Measurements from ENCODE around the gene CREB3L1. TPM values are rescaled to one million over a fixed set of nuclear protein-coding genes. Genes with fewer than 3 reads are reported as not detected.
"Not testable (repeated sequence)": the region's sequence is repeated elsewhere in the genome, so short reads cannot be mapped to it uniquely, and the experiment has no call there.

The CREB3L1 gene
- total RNA-seq, 2 donors from 2014 or later: 8.8 to 9.9 TPM

GRCh38 chr11:46299451-46299961 lies 22.0 kb downstream of the CREB3L1 start:
- Mint-ChIP-seq H3K9me3 (no peaks in the 10 kb centered on the region), H3K27me3 (ENCODE audit: insufficient read depth) (no peaks in the 10 kb centered on the region), H3K36me3 (ENCODE audit: low read depth) (peaks cover 10% of the 10 kb centered on the region), H3K4me3 (no peak overlapping the region), H3K4me1 (peaks cover 15% of the 10 kb centered on the region), H3K27ac (no peak overlapping the region)
- no peaks in the 10 kb centered on the region for H3K9me3 ChIP-seq (ENCODE audit: control insufficient read depth, low read length)
- H3K4me3 ChIP-seq (ENCODE audit: low read length): no peak overlapping the region
- TF ChIP-seq CTCF (conservative IDR thresholded peaks at IDR 0.05): peak; percentile 29
- H3K27me3 ChIP-seq (ENCODE audit: control insufficient read depth, insufficient read depth, low read length, poor library complexity, severe bottlenecking): no peaks in the 10 kb centered on the region
- peaks cover 17% of the 10 kb centered on the region for H3K4me1 ChIP-seq (ENCODE audit: control insufficient read depth, insufficient read depth, low read length)
- peaks cover 9% of the 10 kb centered on the region for H3K36me3 ChIP-seq (ENCODE audit: control insufficient read depth, insufficient read depth, low read length)
- DNase-seq: no peak
- WGBS, 2 experiments (ENCODE audit: insufficient coverage in 1 of 2, insufficient read length in 1 of 2): 93 to 96% methylated on average over 4 to 5 of the region's 5 CpGs
- no peak overlapping the region for H3K27ac ChIP-seq (ENCODE audit: low read depth, low read length)
- no peak overlapping the region for H3K9ac ChIP-seq (ENCODE audit: extremely low read depth, low read length, poor library complexity, severe bottlenecking)

- Histone ChIP-seq H3K27me3 (ENCODE audit: control insufficient read depth, insufficient read depth, low read length, poor library complexity, severe bottlenecking) (no peaks in the 10 kb centered on the region), H3K27ac (ENCODE audit: low read depth, low read length) (no peak overlapping the region), H3K4me1 (ENCODE audit: control insufficient read depth, insufficient read depth, low read length) (peaks cover 17% of the 10 kb centered on the region), H3K9me3 (ENCODE audit: control insufficient read depth, low read length) (no peaks in the 10 kb centered on the region), H3K9ac (ENCODE audit: extremely low read depth, low read length, poor library complexity, severe bottlenecking) (no peak overlapping the region), H3K36me3 (ENCODE audit: control insufficient read depth, insufficient read depth, low read length) (peaks cover 9% of the 10 kb centered on the region), H3K4me3 (ENCODE audit: low read length) (no peak overlapping the region)
- WGBS, 2 experiments (ENCODE audit: insufficient coverage in 1 of 2, insufficient read length in 1 of 2): 93 to 98% methylated on average over 7 of the region's 7 CpGs
- no peak overlapping the region for H3K27ac Mint-ChIP-seq
- H3K4me1 Mint-ChIP-seq: peaks cover 11% of the 10 kb centered on the region
- H3K9me3 Mint-ChIP-seq: no peaks in the 10 kb centered on the region
- H3K4me3 Mint-ChIP-seq: no peak overlapping the region
- peak; percentile 43 for DNase-seq
- H3K27me3 Mint-ChIP-seq (ENCODE audit: insufficient read depth): no peaks in the 10 kb centered on the region
- H3K36me3 Mint-ChIP-seq (ENCODE audit: low read depth): peaks cover 10% of the 10 kb centered on the region
- TF ChIP-seq CTCF (conservative IDR thresholded peaks at IDR 0.05): no peak
These were observed 22.8 kb downstream of the CREB3L1 start for GRCh38 chr11:46300270-46300669.

- no peaks in the 10 kb centered on the region for H3K27me3 Mint-ChIP-seq (ENCODE audit: insufficient read depth)
- no peak for TF ChIP-seq CTCF (conservative IDR thresholded peaks at IDR 0.05)
- WGBS, 2 experiments (ENCODE audit: insufficient coverage in 1 of 2, insufficient read length in 1 of 2): 87 to 98% methylated on average over 6 to 7 of the region's 7 CpGs
These were observed 25.4 kb downstream of the CREB3L1 start for GRCh38 chr11:46302866-46303265.

GRCh38 chr11:46304036-46304435 lies 26.6 kb downstream of the CREB3L1 start:
- not testable (repeated sequence) for H3K9ac ChIP-seq (ENCODE audit: extremely low read depth, low read length, poor library complexity, severe bottlenecking); H3K36me3 ChIP-seq (ENCODE audit: control insufficient read depth, insufficient read depth, low read length); DNase-seq; H3K4me1 ChIP-seq (ENCODE audit: control insufficient read depth, insufficient read depth, low read length); H3K27me3 ChIP-seq (ENCODE audit: control insufficient read depth, insufficient read depth, low read length, poor library complexity, severe bottlenecking); H3K4me3 ChIP-seq (ENCODE audit: low read length); H3K4me3 Mint-ChIP-seq; H3K27ac Mint-ChIP-seq; H3K9me3 Mint-ChIP-seq; H3K9me3 ChIP-seq (ENCODE audit: control insufficient read depth, low read length); H3K27ac ChIP-seq (ENCODE audit: low read depth, low read length); H3K27me3 Mint-ChIP-seq (ENCODE audit: insufficient read depth); H3K4me1 Mint-ChIP-seq
- 92 to 93% methylated on average over 11 to 12 of the region's 12 CpGs for WGBS, 2 experiments (ENCODE audit: insufficient coverage in 1 of 2, insufficient read length in 1 of 2)
- peaks cover 10% of the 10 kb centered on the region for H3K36me3 Mint-ChIP-seq (ENCODE audit: low read depth)

More at GRCh38 chr11:46302866-46303265, 25.4 kb downstream of the CREB3L1 start:
- H3K9me3 ChIP-seq (ENCODE audit: control insufficient read depth, low read length): no peaks in the 10 kb centered on the region
- no peaks in the 10 kb centered on the region for H3K4me1 ChIP-seq (ENCODE audit: control insufficient read depth, insufficient read depth, low read length)
- no peak overlapping the region for H3K4me3 Mint-ChIP-seq
- no peaks in the 10 kb centered on the region for H3K9me3 Mint-ChIP-seq
- H3K4me1 Mint-ChIP-seq: peaks cover 5% of the 10 kb centered on the region
- no peak overlapping the region for H3K9ac ChIP-seq (ENCODE audit: extremely low read depth, low read length, poor library complexity, severe bottlenecking)
- H3K27me3 ChIP-seq (ENCODE audit: control insufficient read depth, insufficient read depth, low read length, poor library complexity, severe bottlenecking): no peaks in the 10 kb centered on the region
- no peak overlapping the region for H3K27ac ChIP-seq (ENCODE audit: low read depth, low read length)
- peaks cover 9% of the 10 kb centered on the region for H3K36me3 ChIP-seq (ENCODE audit: control insufficient read depth, insufficient read depth, low read length)
- no peak overlapping the region for H3K4me3 ChIP-seq (ENCODE audit: low read length)
- no peak for DNase-seq
- H3K27ac Mint-ChIP-seq: no peak overlapping the region
- H3K36me3 Mint-ChIP-seq (ENCODE audit: low read depth): peaks cover 10% of the 10 kb centered on the region

Measured in endodermal cell (in vitro differentiated cells).